Stimulated activated CD8-positive, alpha-beta memory T cell treated with anti-CD3 and anti-CD28 coated beads, Interleukin-15, amount 100 ng/mL, for 48 hours (primary cell): ENCODE data around the gene LMNTD2.
"Not testable (repeated sequence)": the region's sequence is repeated elsewhere in the genome, so short reads cannot be mapped to it uniquely, and the experiment has no call there.

Experiments
- DNase-seq, 2 donors: peaks; one replicate each; pipeline ENCODE4 v3.0.0-alpha.2; 2020; ENCODE audit warnings: low read depth in 2 of 2

Gene LMNTD2

GRCh38 chr11:532986-533585 lies 27.5 kb downstream of the LMNTD2 start:
- DNase-seq, result no peak

DNA sequence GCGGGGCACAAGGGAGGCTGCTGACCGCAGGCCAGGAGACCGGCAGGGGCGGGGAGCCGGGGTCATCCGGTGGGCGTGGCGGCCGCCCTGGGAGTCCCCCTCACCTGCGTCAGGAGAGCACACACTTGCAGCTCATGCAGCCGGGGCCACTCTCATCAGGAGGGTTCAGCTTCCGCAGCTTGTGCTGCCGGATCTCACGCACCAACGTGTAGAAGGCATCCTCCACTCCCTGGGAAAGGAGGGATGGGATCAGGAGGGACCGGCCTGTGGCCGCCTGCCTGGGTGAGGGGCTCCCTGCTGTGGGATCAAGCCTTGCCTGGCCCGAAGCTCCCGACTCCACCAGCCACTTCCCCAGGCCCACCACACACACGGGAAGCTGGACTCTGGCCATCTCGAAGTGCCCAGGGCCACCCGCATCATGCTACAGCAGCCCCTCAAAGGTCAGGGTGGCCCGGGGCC lies 28.0 kb downstream of the LMNTD2 start:
- DNase-seq, result no peak

DNA sequence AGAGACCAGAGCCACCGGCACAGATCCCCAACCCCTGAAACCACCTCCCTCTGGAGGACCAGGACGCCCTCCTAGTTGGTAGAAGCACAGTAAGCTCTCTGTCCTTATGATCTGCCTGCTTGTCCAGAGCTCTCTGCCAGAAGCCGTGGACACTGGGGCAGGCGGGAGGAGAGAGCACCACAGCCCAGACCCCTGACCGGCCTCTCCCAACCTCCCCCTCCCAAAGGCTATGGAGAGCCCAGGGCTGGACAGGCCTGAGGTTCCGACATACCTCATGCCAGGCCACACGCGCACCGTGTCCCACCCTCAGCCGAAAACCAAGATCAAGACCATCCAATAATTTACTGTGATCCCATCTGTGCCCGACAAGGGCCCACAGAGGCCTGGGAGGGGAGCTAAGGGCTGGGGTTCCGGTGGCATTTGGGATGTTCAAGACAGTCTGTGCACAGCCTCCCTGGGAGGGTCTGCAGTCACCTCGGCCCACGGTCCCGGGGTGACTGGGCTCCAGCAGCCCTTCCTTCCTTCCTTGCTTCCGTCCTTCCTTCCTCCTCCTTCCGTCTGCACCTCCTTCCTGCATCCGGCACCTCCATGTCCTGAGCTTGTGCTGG lies 28.5 kb downstream of the LMNTD2 start:
- no peak for DNase-seq

DNA sequence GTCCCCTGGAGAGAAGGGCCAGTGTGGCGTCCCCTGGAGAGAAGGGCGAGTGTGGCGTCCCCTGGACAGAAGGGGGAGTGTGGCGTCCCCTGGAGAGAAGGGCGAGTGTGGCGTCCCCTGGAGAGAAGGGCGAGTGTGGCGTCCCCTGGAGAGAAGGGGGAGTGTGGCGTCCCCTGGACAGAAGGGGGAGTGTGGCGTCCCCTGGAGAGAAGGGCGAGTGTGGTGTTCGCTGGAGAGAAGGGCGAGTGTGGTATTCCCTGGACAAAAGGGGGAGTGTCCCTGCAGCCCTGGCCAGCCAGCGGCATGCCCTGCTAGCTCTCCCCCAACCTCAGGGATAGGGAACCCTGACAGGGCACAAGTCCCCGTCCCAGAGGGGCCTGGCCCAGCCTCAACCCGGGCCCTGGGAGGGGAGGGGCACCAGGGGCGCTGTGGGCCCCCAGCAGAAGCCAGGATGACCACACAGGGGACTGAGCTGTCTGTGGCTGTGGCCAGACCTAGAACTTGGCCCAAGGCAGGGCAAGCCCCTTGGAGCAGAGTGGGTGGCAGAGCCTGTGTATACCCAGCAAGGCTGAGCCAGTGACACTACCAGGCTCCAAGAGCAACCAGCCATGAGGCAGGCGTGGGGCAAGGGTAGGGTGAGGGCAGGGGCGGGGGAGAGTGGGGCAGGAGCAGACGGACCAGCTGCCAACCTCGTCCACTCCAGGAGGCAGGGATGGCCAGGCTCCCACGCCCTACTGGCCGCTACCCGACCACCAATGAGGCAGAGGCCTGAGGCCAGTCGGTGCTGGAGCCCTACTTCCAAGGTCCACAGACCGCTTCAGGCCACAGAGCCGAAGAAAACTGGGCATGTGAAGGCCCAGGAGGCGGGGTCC lies 29.3 kb downstream of the LMNTD2 start:
- no peak for DNase-seq

GRCh38 chr11:529728-530411 lies 30.7 kb downstream of the LMNTD2 start:
- no peak for DNase-seq

DNA sequence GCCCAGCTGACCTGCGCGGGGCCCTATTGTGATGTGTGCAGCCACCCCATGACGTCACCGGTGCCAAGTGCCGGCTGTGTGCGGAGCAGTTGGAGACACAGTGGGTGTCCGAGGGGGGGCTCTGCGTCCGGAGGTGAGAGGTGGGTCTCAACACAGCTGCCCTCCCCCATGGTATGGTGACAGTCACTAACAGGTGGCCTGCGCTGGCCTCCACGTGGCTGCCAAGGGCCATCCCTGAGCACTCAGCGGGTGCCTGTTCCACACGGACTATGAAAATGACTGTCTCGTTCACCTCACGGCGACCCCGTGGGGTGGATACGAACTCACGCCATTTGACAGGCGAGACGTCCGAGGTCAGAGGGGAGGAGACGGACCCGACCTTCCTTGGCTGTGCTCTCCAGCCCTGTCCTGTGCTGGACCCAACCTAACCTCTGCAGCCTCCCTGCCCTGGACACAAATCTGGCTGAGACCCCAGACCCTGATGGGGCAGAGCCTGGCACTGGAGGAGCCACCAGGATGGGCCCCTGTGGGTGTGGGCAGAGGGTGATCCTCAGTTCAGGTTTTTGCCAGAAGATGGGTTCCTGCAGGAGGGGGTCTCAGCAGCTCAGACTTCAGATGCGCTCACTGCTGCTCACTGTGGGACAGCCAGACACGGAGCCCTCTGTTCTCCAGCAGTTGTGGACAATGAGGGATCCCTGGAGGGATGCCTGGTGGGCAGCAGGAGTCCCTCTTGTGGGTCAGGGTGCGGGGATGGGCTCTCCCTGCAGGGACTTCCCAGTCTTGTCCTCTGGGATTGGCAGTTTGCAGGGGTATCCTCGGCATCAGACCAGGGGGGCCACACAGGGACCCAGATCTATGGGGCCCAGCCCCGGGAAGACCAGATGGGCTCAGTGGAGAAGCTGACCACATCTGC lies 31.5 kb downstream of the LMNTD2 start:
- DNase-seq, result no peak

GRCh38 chr11:528166-528814 lies 32.2 kb downstream of the LMNTD2 start:
- DNase-seq, result no peak

GRCh38 chr11:526192-526591 lies 34.3 kb downstream of the LMNTD2 start:
- DNase-seq, result no peak

DNA sequence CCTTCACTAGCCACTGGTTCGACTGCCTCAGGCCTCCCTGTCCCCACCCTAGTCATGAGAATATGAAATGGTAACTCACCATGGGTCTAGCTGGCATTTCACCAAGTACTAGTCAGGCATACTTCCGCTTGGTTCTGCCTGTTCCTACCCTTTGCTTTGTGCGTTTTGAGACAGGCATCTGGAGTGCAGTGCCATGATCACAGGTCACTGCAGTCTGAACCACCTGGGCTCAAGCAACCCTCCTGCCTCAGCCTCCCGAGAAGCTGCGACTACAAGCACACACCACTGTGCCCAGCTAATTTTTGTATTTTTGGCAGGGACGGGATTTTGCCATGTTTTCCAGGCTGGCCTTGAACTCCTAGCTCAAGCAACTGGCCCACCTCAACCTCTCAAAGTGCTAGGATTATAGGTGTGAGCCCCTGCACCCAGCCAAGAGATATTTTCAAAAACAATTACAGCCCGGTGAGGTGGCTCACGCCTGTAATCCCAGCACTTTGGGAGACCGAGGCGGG lies 39.3 kb downstream of the LMNTD2 start:
- no peak for DNase-seq

DNA sequence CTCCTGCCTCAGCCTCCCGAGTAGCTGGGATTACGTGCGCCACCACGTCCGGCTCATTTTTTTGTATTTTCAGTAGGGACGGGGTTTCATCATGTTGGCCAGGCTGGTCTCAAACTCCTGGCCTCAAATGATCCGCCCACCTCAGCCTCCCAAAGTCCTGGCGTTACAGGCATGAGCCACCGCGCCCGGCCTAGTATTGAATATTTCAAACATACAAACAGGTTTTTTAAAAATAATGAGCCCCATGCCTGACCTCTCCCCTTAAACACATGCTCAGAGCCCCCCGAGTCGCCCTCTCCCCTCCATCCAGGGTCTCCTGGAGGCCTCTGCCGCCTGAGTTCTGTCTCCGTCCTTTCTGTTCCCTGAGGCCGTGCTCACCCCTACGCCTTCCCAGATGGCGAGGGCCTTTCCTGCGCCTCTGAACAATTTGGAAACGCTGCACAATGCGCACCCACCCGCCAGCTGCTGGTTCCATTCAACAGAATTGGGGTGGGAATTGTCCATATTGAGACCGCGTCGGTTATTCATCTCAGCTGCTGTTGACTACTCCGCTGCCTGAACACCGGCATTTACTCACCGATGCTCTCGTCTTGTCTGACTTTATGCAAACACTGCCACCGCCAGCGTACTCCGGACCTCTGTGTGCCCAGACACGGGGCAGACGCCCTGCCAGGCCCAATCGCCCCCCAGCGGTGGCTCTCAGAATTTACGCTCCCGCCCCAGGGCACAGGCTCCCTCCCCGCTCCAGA lies 39.9 kb downstream of the LMNTD2 start:
- no peak for DNase-seq

DNA sequence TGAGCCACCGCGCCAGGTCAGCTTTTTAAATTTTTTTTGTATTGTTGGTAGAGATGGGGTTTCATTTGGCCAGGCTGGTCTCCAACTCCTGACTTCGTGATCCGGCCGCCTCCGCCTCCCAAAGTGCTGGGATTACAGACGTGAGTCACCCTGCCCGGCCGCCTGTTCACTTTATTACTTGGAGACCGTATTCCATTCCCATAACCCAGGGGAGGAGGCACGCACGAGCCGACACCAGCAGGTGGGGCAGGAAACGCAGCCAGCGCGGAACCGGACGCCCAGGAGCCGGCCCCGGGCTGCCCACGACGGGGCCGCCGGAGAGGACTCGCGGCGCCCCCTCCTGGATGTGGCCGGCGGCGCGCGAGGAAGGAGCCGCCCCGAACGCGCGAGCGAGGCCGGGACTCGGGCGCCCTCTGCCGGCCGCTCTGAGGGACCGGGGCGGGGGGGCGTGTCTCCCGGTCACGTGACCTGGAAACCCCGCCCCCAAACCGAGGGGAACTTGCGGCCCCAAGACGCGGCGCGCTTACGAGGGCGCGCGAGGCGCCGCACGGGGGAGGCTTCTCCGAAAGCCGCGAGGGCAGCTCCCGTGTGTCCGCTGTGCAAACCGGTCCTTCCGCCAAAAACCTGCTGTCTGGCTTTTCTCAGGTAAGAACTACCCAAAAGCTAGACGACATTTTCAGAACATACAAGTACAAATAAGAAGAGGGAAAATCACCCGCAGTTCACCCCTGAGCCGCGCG lies 41.9 kb downstream of the LMNTD2 start:
- peak; percentile 79 to 83 for DNase-seq

- DNase-seq, result not testable (repeated sequence)
Measured at GRCh38 chr11:516918-517685, 43.4 kb downstream of the LMNTD2 start.

GRCh38 chr11:516400-516799 lies 44.1 kb downstream of the LMNTD2 start:
- no peak for DNase-seq

GRCh38 chr11:515131-515530 lies 45.4 kb downstream of the LMNTD2 start:
- DNase-seq, result no peak

GRCh38 chr11:514606-515005 lies 45.9 kb downstream of the LMNTD2 start:
- no peak for DNase-seq

DNA sequence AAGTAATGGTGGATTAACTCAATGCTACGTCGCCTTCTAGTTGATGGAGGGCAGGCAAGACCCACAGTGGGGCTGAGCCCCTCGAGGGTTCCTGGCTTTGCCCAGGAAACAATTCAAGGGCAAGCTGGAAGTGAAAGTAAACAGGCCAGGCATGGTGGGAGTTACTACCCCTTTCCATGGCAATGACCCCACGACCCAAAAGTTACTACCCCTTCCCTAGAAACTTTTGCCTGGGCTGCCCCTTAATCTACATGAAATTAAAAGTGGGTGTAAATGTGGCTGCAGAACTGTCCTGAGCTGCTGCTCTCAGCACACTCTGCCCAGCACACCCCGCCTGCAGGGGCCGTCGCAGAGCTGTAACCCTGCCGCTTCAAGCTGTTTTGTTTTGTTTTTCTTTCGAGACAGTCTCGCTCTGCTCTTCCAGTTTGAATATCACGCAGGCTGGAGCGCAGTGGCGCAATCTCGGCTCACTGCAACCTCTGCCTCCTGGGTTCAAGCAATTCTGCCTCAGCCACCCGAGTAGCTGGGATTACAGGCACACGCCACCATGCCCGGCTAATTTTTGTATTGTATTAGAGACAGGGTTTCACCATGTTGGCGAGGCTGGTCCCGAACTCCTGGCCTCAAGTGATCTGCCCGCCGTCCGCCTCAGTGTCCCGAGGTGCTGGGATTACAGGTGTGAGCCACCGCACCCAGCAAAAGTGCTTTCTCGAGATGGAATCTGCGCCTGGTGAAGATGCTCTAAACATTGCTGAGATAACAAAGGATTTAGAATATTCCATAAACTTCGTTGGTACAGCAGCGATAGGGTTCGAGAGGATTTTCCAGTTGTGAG lies 47.6 kb downstream of the LMNTD2 start:
- no peak for DNase-seq

GRCh38 chr11:508956-509355 lies 51.6 kb downstream of the LMNTD2 start:
- DNase-seq, result no peak
